Breast epithelium (tissue), 4 donors: ENCODE results near the gene ADGRG1. TPM values are rescaled to one million over a fixed set of nuclear protein-coding genes. Genes with fewer than 3 reads are reported as not detected.
"Not testable (repeated sequence)": the region's sequence is repeated elsewhere in the genome, so short reads cannot be mapped to it uniquely, and the experiment has no call there.

Experiments
- DNase-seq, 2 donors: peaks; one replicate each; pipeline ENCODE4 v3.0.0-alpha.2; 2019; ENCODE audit warnings: low spot score in 2 of 2
- H3K27ac ChIP-seq, 2 donors: fragments of 200-600 bp; sonication (generic) in 1 of 2; one replicate each; pipeline ENCODE4 v1.5.1; 2016 to 2019; ENCODE audit warnings: mild to moderate bottlenecking in 1 of 2
- H3K27me3 ChIP-seq, 2 donors: fragments of 200-600 bp; sonication (generic) in 1 of 2; one replicate each; pipeline versions ENCODE4 v1.5.1 to v1.6.0; 2017 to 2019; ENCODE audit warnings: control low read depth in 1 of 2, mild to moderate bottlenecking in 1 of 2
- H3K36me3 ChIP-seq: fragments of 200-600 bp; one replicate; pipeline ENCODE4 v1.5.1; 2019
- H3K4me1 ChIP-seq, 2 donors: fragments of 200-600 bp; sonication (generic); one replicate each; pipeline ENCODE4 v1.5.1; 2016 to 2019; ENCODE audit warnings: control low read depth in 1 of 2
- H3K4me3 ChIP-seq, 3 donors: fragments of 200-600 bp; sonication (generic); 1 replicate in 2 of 3; 2 replicates in 1 of 3; pipeline ENCODE4 v1.5.1; 2016 to 2019; ENCODE audit warnings: mild to moderate bottlenecking in 3 of 3, moderate library complexity in 2 of 3
- H3K9me3 ChIP-seq, 2 donors: fragments of 200-600 bp; sonication (generic) in 1 of 2; one replicate each; pipeline ENCODE4 v1.5.1; 2016 to 2019; ENCODE audit warnings: control low read depth in 1 of 2
- CTCF ChIP-seq, 3 donors: fragments of 450-650 bp; IDR thresholded peaks; one replicate each; pipeline ENCODE4 v1.5.1; 2016 to 2017; ENCODE audit warnings: antibody characterized with exemption in 3 of 3, mild to moderate bottlenecking in 3 of 3, moderate library complexity in 3 of 3
- POLR2A ChIP-seq: fragments of 450-650 bp; IDR thresholded peaks from one replicate; pipeline ENCODE4 v1.6.1; 2016; ENCODE audit warnings: antibody characterized with exemption, mild to moderate bottlenecking, moderate library complexity
- POLR2AphosphoS5 ChIP-seq, 3 donors: sonication (generic); formaldehyde crosslinking; IDR thresholded peaks; one replicate each; pipeline ENCODE4 v1.6.1; 2017; ENCODE audit warnings: antibody characterized with exemption in 3 of 3
- intact Hi-C: fragments of 100-400 bp; cut with DNase I; formaldehyde crosslinking; loops from one replicate; pipeline ENCODE4 v1.15.1; 2023; ENCODE audit warnings: low total_unique reads
- total RNA-seq, 3 donors: library from RNA; depleted of rRNA; stranded (reverse); fragments of >200 nt; gene quantifications; one replicate each; pipeline ENCODE4 v1.1.0, GENCODE V29; 2016

The ADGRG1 gene
- total RNA-seq, 3 donors from 2014 or later = 9.4 to 54.1 (median 34.0) TPM

- H3K9me3 ChIP-seq = no peaks in the 10 kb centered on the region
- no peak for DNase-seq
- H3K27me3 ChIP-seq = no peaks in the 10 kb centered on the region
- H3K4me1 ChIP-seq = no peaks in the 10 kb centered on the region
- H3K4me3 ChIP-seq = no peak overlapping the region
- intact Hi-C loops = no loop called here
- H3K36me3 ChIP-seq = no peaks in the 10 kb centered on the region
- TF ChIP-seq POLR2AphosphoS5 (IDR thresholded peaks at IDR 0.05) = no peak
- no peak for TF ChIP-seq CTCF (IDR thresholded peaks at IDR 0.05)
- TF ChIP-seq POLR2A = no peak
- H3K27ac ChIP-seq = no peak overlapping the region
These were observed 41.8 kb downstream of the ADGRG1 start for GRCh38 chr16:57670196-57670595.

- H3K4me3 ChIP-seq, intact Hi-C loops, H3K36me3 ChIP-seq, H3K4me1 ChIP-seq, H3K27ac ChIP-seq, DNase-seq, H3K27me3 ChIP-seq, H3K9me3 ChIP-seq: not testable (repeated sequence)
These were observed 43.0 kb downstream of the ADGRG1 start for GRCh38 chr16:57671451-57671850.

- intact Hi-C loops = no loop called here
- no peak overlapping the region for H3K27ac ChIP-seq
- H3K9me3 ChIP-seq = no peaks in the 10 kb centered on the region
- DNase-seq = no peak
- H3K36me3 ChIP-seq = no peaks in the 10 kb centered on the region
- H3K4me1 ChIP-seq = no peaks in the 10 kb centered on the region
- no peak for TF ChIP-seq POLR2A
- TF ChIP-seq POLR2AphosphoS5 (IDR thresholded peaks at IDR 0.05) = no peak
- no peak for TF ChIP-seq CTCF (IDR thresholded peaks at IDR 0.05)
- H3K27me3 ChIP-seq = no peaks in the 10 kb centered on the region
- H3K4me3 ChIP-seq = no peak overlapping the region
These were observed 44.0 kb downstream of the ADGRG1 start for GRCh38 chr16:57672416-57672815.

- peaks cover 0 to under 1% of the 10 kb centered on the region in 2 donors for H3K4me1 ChIP-seq
- intact Hi-C loops = no loop called here
- H3K9me3 ChIP-seq = no peaks in the 10 kb centered on the region
- H3K27me3 ChIP-seq = no peaks in the 10 kb centered on the region
- no peak overlapping the region for H3K4me3 ChIP-seq
- no peak for DNase-seq
- TF ChIP-seq CTCF (IDR thresholded peaks at IDR 0.05) (no peak), POLR2AphosphoS5 (IDR thresholded peaks at IDR 0.05) (no peak), POLR2A (no peak)
- no peaks in the 10 kb centered on the region for H3K36me3 ChIP-seq
- no peak overlapping the region for H3K27ac ChIP-seq
These were observed 44.4 kb downstream of the ADGRG1 start for GRCh38 chr16:57672824-57673223.

DNA sequence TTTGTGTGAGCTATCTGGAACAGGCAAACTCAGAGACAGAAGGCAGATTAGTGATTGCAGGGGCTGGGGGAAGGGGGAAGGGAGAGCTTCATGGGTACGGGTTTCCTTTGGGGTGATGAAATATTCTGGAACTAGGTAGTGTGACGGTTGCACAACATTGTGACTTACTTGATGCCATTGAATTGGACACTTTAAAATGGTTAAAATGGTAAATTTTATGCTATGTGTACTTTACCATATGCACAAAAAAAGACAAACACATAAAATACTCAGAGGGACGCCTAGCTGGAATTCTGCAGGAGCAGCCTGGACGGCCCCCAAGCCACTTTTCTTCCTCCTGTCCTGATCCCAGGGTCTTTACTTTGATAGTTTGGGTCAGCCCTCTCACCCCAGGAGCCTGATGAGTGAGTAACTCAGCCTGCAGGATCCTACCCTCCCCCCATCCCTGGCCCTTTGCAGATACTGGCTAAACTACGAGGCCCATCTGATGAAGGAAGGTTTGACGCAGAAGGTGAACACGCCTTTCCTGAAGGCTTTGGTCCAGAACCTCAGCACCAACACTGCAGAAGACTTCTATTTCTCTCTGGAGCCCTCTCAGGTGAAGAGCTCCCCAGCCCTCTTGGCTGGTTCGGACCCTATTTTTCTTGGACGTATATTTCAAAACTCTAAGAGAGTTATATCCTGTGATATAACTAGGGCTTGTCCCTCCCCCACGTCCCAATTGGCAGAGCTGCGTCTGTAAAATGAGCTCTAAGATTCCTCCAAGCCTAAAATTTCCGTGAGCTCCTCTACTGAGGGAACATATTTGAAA is 47.5 kb downstream of the ADGRG1 start:
- Histone ChIP-seq H3K9me3 (no peaks in the 10 kb centered on the region), H3K27me3 (no peaks in the 10 kb centered on the region), H3K36me3 (no peaks in the 10 kb centered on the region), H3K27ac (no peak overlapping the region), H3K4me3 (no peak overlapping the region), H3K4me1 (peaks cover 0 to 6% of the 10 kb centered on the region in 2 donors)
- intact Hi-C loops = no loop called here
- no peak for DNase-seq
- no peak for TF ChIP-seq CTCF (IDR thresholded peaks at IDR 0.05)
- no peak for TF ChIP-seq POLR2AphosphoS5 (IDR thresholded peaks at IDR 0.05)
- no peak for TF ChIP-seq POLR2A
